B cell (primary cell): ENCODE results near the gene LYSMD2. TPM values are rescaled to one million over a fixed set of nuclear protein-coding genes. Genes with fewer than 3 reads are reported as not detected.

Experiments used
- ATAC-seq: fragments of 200-7000 bp; cut with Tn5 transposase; one replicate; pipeline ENCODE4 v1.10.0; 2021; ENCODE audit warnings: low read depth, mild to moderate bottlenecking, moderate number of reproducible peaks, moderate library complexity
- CTCF ChIA-PET: fragments of 350-600 bp; sonication (Branson Sonifier 250); formaldehyde crosslinking; loops from one replicate; lab custom pipeline; 2021; ENCODE audit warnings: antibody characterized with exemption, inconsistent platforms; lab: Charles Lee
- POLR2A ChIA-PET: fragments of 350-600 bp; sonication (Branson Sonifier 250); formaldehyde crosslinking; loops from one replicate; lab custom pipeline; 2021; ENCODE audit warnings: antibody characterized with exemption; lab: Charles Lee
- DNase-seq: peaks from one replicate; pipeline ENCODE4 v3.0.0; 2013
- H2AFZ ChIP-seq: 2 replicates; pipeline ENCODE4 v1.6.1; 2012; ENCODE audit warnings: mild to moderate bottlenecking, low read depth, low read length; ENCODE audit not compliant: insufficient read depth, poor library complexity, severe bottlenecking
- H3K27ac ChIP-seq, 2 donors: 1 replicate in 1 of 2; 2 replicates in 1 of 2; pipeline ENCODE4 v1.5.1; 2012 to 2013; ENCODE audit warnings: low read length in 2 of 2, mild to moderate bottlenecking in 2 of 2, moderate library complexity in 1 of 2
- H3K27me3 ChIP-seq, 4 experiments: fragments of 200-600 bp in 1 of 4; sonication (generic) in 1 of 4; replicated peaks in 1 of 4; 1 replicate in 2 of 4; 2 replicates in 2 of 4; pipeline versions ENCODE4 v1.6.1 to v1.7.0; 2013 to 2016; ENCODE audit warnings: low read length in 3 of 4, mild to moderate bottlenecking in 2 of 4, mixed read lengths in 1 of 4, moderate library complexity in 1 of 4; ENCODE audit not compliant: insufficient read depth in 4 of 4, control insufficient read depth in 3 of 4; ENCODE audit errors: control extremely low read depth in 1 of 4
- H3K36me3 ChIP-seq, 2 experiments: replicated peaks in 1 of 2; 1 replicate in 1 of 2; 2 replicates in 1 of 2; pipeline versions ENCODE4 v1.6.1 to v1.7.1; 2013; ENCODE audit warnings: low read length in 1 of 2; ENCODE audit not compliant: insufficient read depth in 2 of 2, control insufficient read depth in 1 of 2; ENCODE audit errors: control extremely low read depth in 1 of 2, extremely low read depth in 1 of 2
- H3K4me1 ChIP-seq, 2 donors: fragments of 200-600 bp in 1 of 2; sonication (generic) in 1 of 2; 1 replicate in 1 of 2; 2 replicates in 1 of 2; pipeline versions ENCODE4 v1.5.1 to v1.6.1; 2013 to 2017; ENCODE audit warnings: low read length in 2 of 2; ENCODE audit not compliant: control insufficient read depth in 2 of 2, insufficient read depth in 2 of 2
- H3K4me2 ChIP-seq: replicated peaks from 2 replicates; pipeline ENCODE3; 2012; ENCODE audit warnings: mild to moderate bottlenecking, low read depth, low read length; ENCODE audit not compliant: poor library complexity, severe bottlenecking
- H3K4me3 ChIP-seq, 5 experiments: fragments of 200-600 bp in 1 of 5; sonication (generic) in 1 of 5; 1 replicate in 3 of 5; 2 replicates in 2 of 5; pipeline versions ENCODE4 v1.5.1 to v1.7.0; 2011 to 2016; ENCODE audit warnings: low read length in 4 of 5, mild to moderate bottlenecking in 4 of 5, low read depth in 2 of 5, control low read depth in 1 of 5, moderate library complexity in 1 of 5; ENCODE audit not compliant: insufficient read depth in 1 of 5; ENCODE audit errors: control extremely low read depth in 1 of 5, extremely low read depth in 1 of 5
- H3K79me2 ChIP-seq: fragments of 200-600 bp; sonication (generic); one replicate; pipeline ENCODE4 v1.6.0; 2016; ENCODE audit warnings: low read length; ENCODE audit not compliant: control insufficient read depth, insufficient read depth
- H3K9ac ChIP-seq: fragments of 200-600 bp; sonication (generic); 2 replicates; pipeline ENCODE4 v1.6.1; 2017; ENCODE audit warnings: mild to moderate bottlenecking, low read length, moderate library complexity
- H3K9me3 ChIP-seq, 3 donors: one replicate each; pipeline versions ENCODE4 v1.6.1 to v1.7.1; 2013; ENCODE audit warnings: low read length in 2 of 3; ENCODE audit not compliant: control insufficient read depth in 2 of 3, insufficient read depth in 1 of 3; ENCODE audit errors: control extremely low read depth in 1 of 3
- H4K20me1 ChIP-seq: 2 replicates; pipeline ENCODE4 v1.6.0; 2012; ENCODE audit warnings: mild to moderate bottlenecking, low read length; ENCODE audit not compliant: insufficient read depth, control insufficient read depth, poor library complexity, severe bottlenecking
- H3K27ac Mint-ChIP-seq: one replicate; pipeline ENCODE4 v1.8.0; 2021; ENCODE audit warnings: mixed read lengths
- H3K27me3 Mint-ChIP-seq: one replicate; pipeline ENCODE4 v1.8.0; 2021; ENCODE audit warnings: mixed read lengths
- H3K4me1 Mint-ChIP-seq: one replicate; pipeline ENCODE4 v1.8.0; 2021; ENCODE audit warnings: mixed read lengths
- H3K4me3 Mint-ChIP-seq: one replicate; pipeline ENCODE4 v1.8.0; 2021; ENCODE audit warnings: mixed read lengths
- H3K9me3 Mint-ChIP-seq: one replicate; pipeline ENCODE4 v1.8.0; 2022; ENCODE audit warnings: mixed read lengths; ENCODE audit not compliant: insufficient read depth
- EZH2 ChIP-seq: IDR thresholded peaks from 2 replicates; pipeline ENCODE4 v1.6.1; 2012; ENCODE audit warnings: borderline replicate concordance, low read depth, mild to moderate bottlenecking, moderate library complexity, low read length; ENCODE audit not compliant: insufficient read depth, poor library complexity, severe bottlenecking
- WGBS: methylation state at CpG from one replicate; pipeline ENCODE4 v1.1.5; 2013; ENCODE audit warnings: missing lambda C conversion rate; ENCODE audit not compliant: insufficient coverage; 5-methylcytosine and 5-hydroxymethylcytosine counted together
- intact Hi-C: fragments of 100-400 bp; cut with micrococcal nuclease; formaldehyde crosslinking; loops from one replicate; pipeline ENCODE4 v1.10.0; 2022
- polyA plus RNA-seq: library from polyadenylated mRNA; depleted of rRNA; stranded (reverse); fragments of >200 nt; gene quantifications from 2 replicates; pipeline ENCODE4 v1.2.3, GENCODE V29; 2012
- total RNA-seq, 2 donors: library from RNA; stranded (reverse); fragments of 120-200 nt in 1 of 2; gene quantifications; 1 replicate in 1 of 2; 2 replicates in 1 of 2; pipeline versions ENCODE4 v1.2.3 to v1.2.4, GENCODE V29; 2013 to 2022
- TF ChIP-seq, protein P1 (sequence below): fragments of 200-600 bp; IDR thresholded peaks from one replicate; pipeline ENCODE4 v1.8.0; 2022; ENCODE audit warnings: antibody characterized with exemption, mild to moderate bottlenecking

The LYSMD2 gene
- total and polyA plus RNA-seq, 2 donors (not counting 1 experiment from before 2014, with no cell fraction given), result 31.0 to 48.2 TPM

DNA sequence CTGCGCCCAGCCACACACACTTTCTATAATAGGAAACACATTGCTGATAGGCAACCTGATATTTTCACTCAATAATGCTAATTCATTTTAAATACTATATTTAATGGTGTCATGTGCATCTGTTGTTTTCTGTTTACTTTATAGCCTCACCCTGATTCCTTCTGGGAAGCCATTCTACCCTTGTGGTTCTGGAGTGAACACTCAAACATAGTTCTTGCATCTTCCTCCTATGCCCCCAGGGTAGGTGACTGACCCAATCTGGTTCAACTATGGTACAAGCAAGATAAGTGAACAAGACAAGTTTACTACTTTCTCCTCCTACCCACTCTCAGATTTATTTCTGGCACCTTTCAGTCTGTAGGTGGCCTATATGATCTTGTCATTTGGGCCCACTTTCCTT, 60.4 kb downstream of the LYSMD2 start:
- no peak for DNase-seq
- Histone ChIP-seq H3K36me3 (no peaks in the 10 kb centered on the region), H2AFZ (no peak overlapping the region), H3K79me2 (no peaks in the 10 kb centered on the region), H3K9me3 (peaks cover 0 to 8% (median 0%) of the 10 kb centered on the region in 3 donors), H4K20me1 (no peaks in the 10 kb centered on the region), H3K9ac (no peak overlapping the region), H3K27me3 (peaks cover 3 to 19% (median 13%) of the 10 kb centered on the region in 4 experiments), H3K4me1 (peaks cover 4 to 7% of the 10 kb centered on the region in 2 donors), H3K27ac (no peak overlapping the region), H3K4me2 (no peak overlapping the region), H3K4me3 (no peak overlapping the region)
- Mint-ChIP-seq H3K9me3 (no peaks in the 10 kb centered on the region), H3K4me3 (no peak overlapping the region), H3K27ac (no peak overlapping the region), H3K27me3 (peaks cover 42% of the 10 kb centered on the region), H3K4me1 (no peaks in the 10 kb centered on the region)
- TF ChIP-seq EZH2, result no peak
- TF ChIP-seq, protein P1, sequence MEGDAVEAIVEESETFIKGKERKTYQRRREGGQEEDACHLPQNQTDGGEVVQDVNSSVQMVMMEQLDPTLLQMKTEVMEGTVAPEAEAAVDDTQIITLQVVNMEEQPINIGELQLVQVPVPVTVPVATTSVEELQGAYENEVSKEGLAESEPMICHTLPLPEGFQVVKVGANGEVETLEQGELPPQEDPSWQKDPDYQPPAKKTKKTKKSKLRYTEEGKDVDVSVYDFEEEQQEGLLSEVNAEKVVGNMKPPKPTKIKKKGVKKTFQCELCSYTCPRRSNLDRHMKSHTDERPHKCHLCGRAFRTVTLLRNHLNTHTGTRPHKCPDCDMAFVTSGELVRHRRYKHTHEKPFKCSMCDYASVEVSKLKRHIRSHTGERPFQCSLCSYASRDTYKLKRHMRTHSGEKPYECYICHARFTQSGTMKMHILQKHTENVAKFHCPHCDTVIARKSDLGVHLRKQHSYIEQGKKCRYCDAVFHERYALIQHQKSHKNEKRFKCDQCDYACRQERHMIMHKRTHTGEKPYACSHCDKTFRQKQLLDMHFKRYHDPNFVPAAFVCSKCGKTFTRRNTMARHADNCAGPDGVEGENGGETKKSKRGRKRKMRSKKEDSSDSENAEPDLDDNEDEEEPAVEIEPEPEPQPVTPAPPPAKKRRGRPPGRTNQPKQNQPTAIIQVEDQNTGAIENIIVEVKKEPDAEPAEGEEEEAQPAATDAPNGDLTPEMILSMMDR, result no peak
- no peak for ATAC-seq
- ChIA-PET CTCF (no interaction called here), POLR2A (no interaction called here)
- no CpG with 5 or more reads among the region's 1 CpG for WGBS
- intact Hi-C loops, result no loop called here

DNA sequence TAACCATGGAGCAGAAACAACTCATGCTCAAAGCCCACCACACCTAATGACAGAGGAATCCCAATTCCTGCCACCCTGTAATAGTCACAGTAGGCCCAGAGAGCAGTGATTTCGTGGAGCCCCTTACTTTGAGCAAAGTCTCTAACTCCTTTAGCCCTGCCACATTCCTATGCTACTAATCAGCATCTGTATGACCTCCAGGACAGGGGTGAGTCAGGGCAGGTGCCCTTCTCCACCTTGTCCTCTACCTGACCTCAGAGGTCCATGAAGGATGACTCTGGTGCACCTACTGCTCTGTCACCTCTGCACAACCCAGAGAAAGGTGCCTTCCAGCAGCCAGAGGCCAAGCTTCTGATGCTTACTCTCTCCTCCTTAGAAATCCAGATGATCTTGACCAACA, 62.2 kb downstream of the LYSMD2 start:
- Histone ChIP-seq H3K4me2 (no peak overlapping the region), H4K20me1 (no peaks in the 10 kb centered on the region), H2AFZ (no peak overlapping the region), H3K9me3 (no peaks in the 10 kb centered on the region), H3K27ac (no peak overlapping the region), H3K27me3 (peaks cover 0 to 5% (median 3%) of the 10 kb centered on the region in 4 experiments), H3K36me3 (no peaks in the 10 kb centered on the region), H3K4me3 (no peak overlapping the region), H3K4me1 (no peaks in the 10 kb centered on the region), H3K9ac (no peak overlapping the region), H3K79me2 (no peaks in the 10 kb centered on the region)
- TF ChIP-seq, protein P1, result no peak
- TF ChIP-seq EZH2, result no peak
- intact Hi-C loops, result no loop called here
- peaks cover 34% of the 10 kb centered on the region for H3K27me3 Mint-ChIP-seq
- no peak overlapping the region for H3K27ac Mint-ChIP-seq
- H3K4me3 Mint-ChIP-seq, result no peak overlapping the region
- ATAC-seq (no peak), DNase-seq (no peak)
- POLR2A ChIA-PET, result no interaction called here
- H3K4me1 Mint-ChIP-seq, result no peaks in the 10 kb centered on the region
- CTCF ChIA-PET, result interaction anchor here (0.9 kb wide), 1 partner anchor 101 kb away, joined by 4 read pairs; no protein-coding TSS in a partner anchor
- WGBS, result 17% methylated on average over 1 of the region's 1 CpG
- H3K9me3 Mint-ChIP-seq, result no peaks in the 10 kb centered on the region

Other genes with a start within 250 kb of the LYSMD2 start
- gene DMXL2, start 114.9 kb downstream of the LYSMD2 start, total RNA-seq, result 5.6 and 6.2 TPM in 2 replicates
- 1.4 and 1.9 TPM in 2 replicates for gene DMXL2, start 114.9 kb downstream of the LYSMD2 start, polyA plus RNA-seq
- gene SCG3, start 56.2 kb downstream of the LYSMD2 start, total RNA-seq, result not detected in 2 replicates
- not detected in 2 replicates for gene SCG3, start 56.2 kb downstream of the LYSMD2 start, polyA plus RNA-seq
- gene TMOD2, start 13.9 kb upstream of the LYSMD2 start, total RNA-seq, result 25.9 and 30.3 TPM in 2 replicates
- 4.4 and 5.7 TPM in 2 replicates for gene TMOD2, start 13.9 kb upstream of the LYSMD2 start, polyA plus RNA-seq
- gene TMOD3, start 92.0 kb upstream of the LYSMD2 start, total RNA-seq, result 48.7 and 52.1 TPM in 2 replicates
- 7.2 and 12.8 TPM in 2 replicates for gene TMOD3, start 92.0 kb upstream of the LYSMD2 start, polyA plus RNA-seq
- gene LEO1, start 234.1 kb upstream of the LYSMD2 start, total RNA-seq, result 17.9 and 19.1 TPM in 2 replicates
- gene LEO1, start 234.1 kb upstream of the LYSMD2 start, polyA plus RNA-seq, result 1.9 and 2.8 TPM in 2 replicates